GM12878 (cell line): ENCODE measurements around the gene TRANK1. TPM values are rescaled to one million over a fixed set of nuclear protein-coding genes. Genes with fewer than 3 reads are reported as not detected.

Experiments
- ATAC-seq: fragments of 200-7000 bp; cut with Tn5 transposase; 3 replicates; pipeline ENCODE4 v1.9.1; 2020; ENCODE audit warnings: mild to moderate bottlenecking, moderate library complexity
- BruUV-seq: library from RNA; stranded (reverse); fragments of 400-500 nt; replicated peaks from 2 replicates; lab custom pipeline; 2021; lab: Mats Ljungman, UMichigan
- CTCF ChIA-PET: fragments of 300-600 bp; sonication (Branson Sonifier 250); formaldehyde crosslinking; extraction: SDS; loops from one replicate; lab custom pipeline; 2021; ENCODE audit warnings: inconsistent platforms; lab: Yijun Ruan, JAX
- POLR2A ChIA-PET: fragments of 350-600 bp; formaldehyde crosslinking; extraction: SDS; loops from one replicate; lab custom pipeline; 2021; ENCODE audit warnings: inconsistent platforms; lab: Charles Lee
- RAD21 ChIA-PET: fragments of 300-600 bp; sonication (Branson Sonifier 250); formaldehyde crosslinking; loops from one replicate; lab custom pipeline; 2023; ENCODE audit warnings: antibody characterized with exemption; ENCODE audit not compliant: unreplicated experiment; lab: Charles Lee
- SMC1A ChIA-PET: fragments of 300-600 bp; sonication (Branson Sonifier 250); formaldehyde crosslinking; loops from one replicate; lab custom pipeline; 2023; ENCODE audit not compliant: unreplicated experiment, uncharacterized antibody; lab: Charles Lee
- DNase-seq: peaks from one replicate; pipeline ENCODE4 v3.0.0-alpha.2; 2011; ENCODE audit warnings: low read depth, low spot score
- FAIRE-seq: peaks from 3 replicates; lab custom pipeline; 2011; peaks lifted over from hg19 to GRCh38; lab: Jason Lieb, UNC
- H2AFZ ChIP-seq: 2 replicates; pipeline ENCODE4 v1.6.0; 2011; ENCODE audit warnings: low read depth, low read length, control low read depth; ENCODE audit not compliant: control insufficient read depth
- H3K27ac ChIP-seq: 2 replicates; pipeline ENCODE4 v1.5.1; 2011; ENCODE audit warnings: control low read depth; ENCODE audit not compliant: control insufficient read depth, insufficient read depth
- H3K27me3 ChIP-seq, 2 experiments: replicated peaks in 1 of 2; 2 replicates each; pipeline versions ENCODE4 v1.6.0 to v1.6.1; 2011; ENCODE audit warnings: low read length in 1 of 2; ENCODE audit not compliant: control insufficient read depth in 2 of 2, insufficient read depth in 2 of 2
- H3K36me3 ChIP-seq, 2 experiments: 2 replicates each; pipeline ENCODE4 v1.5.1; 2011; ENCODE audit warnings: low read length in 1 of 2; ENCODE audit not compliant: control insufficient read depth in 2 of 2, insufficient read depth in 2 of 2
- H3K4me1 ChIP-seq: 2 replicates; pipeline ENCODE4 v1.6.1; 2011; ENCODE audit warnings: mild to moderate bottlenecking, low read length, moderate library complexity, mixed read lengths; ENCODE audit not compliant: control insufficient read depth, insufficient read depth
- H3K4me2 ChIP-seq: 2 replicates; pipeline ENCODE4 v1.6.0; 2011; ENCODE audit warnings: control low read depth; ENCODE audit not compliant: control insufficient read depth, insufficient read depth
- H3K4me3 ChIP-seq: fragments of 200-600 bp; sonication (generic); 2 replicates; pipeline ENCODE4 v1.5.1; 2016
- H3K79me2 ChIP-seq: 2 replicates; pipeline ENCODE4 v1.6.0; 2011; ENCODE audit warnings: low read length; ENCODE audit not compliant: control insufficient read depth, insufficient read depth
- H3K9ac ChIP-seq: 2 replicates; pipeline ENCODE4 v1.8.0; 2011; ENCODE audit warnings: low read length, control low read depth, mixed read lengths; ENCODE audit not compliant: control insufficient read depth, insufficient read depth
- H3K9me3 ChIP-seq: replicated peaks from 3 replicates; pipeline ENCODE4 v1.5.1; 2011; ENCODE audit warnings: mild to moderate bottlenecking, low read length; ENCODE audit not compliant: control insufficient read depth, insufficient read depth
- H4K20me1 ChIP-seq: 2 replicates; pipeline ENCODE4 v1.6.0; 2011; ENCODE audit not compliant: control insufficient read depth, insufficient read depth
- BCL3 ChIP-seq: IDR thresholded peaks from 2 replicates; pipeline ENCODE4 v1.6.1; 2011; ENCODE audit warnings: borderline replicate concordance, low read depth, mild to moderate bottlenecking, moderate library complexity, low read length; ENCODE audit not compliant: insufficient read depth, poor library complexity, severe bottlenecking
- BMI1 ChIP-seq: fragments of 450-650 bp; IDR thresholded peaks from 2 replicates; pipeline ENCODE4 v1.6.1; 2016; ENCODE audit warnings: mild to moderate bottlenecking, moderate library complexity, borderline replicate concordance
- BRCA1 ChIP-seq: IDR thresholded peaks from 2 replicates; pipeline ENCODE4 v1.6.1; 2011; ENCODE audit warnings: low read depth, low read length, improper control_type of control experiment
- CREB1 ChIP-seq: IDR thresholded peaks from 2 replicates; pipeline ENCODE4 v1.6.1; 2012; ENCODE audit warnings: low read depth, mild to moderate bottlenecking, inconsistent platforms
- E2F4 ChIP-seq: IDR thresholded peaks from 2 replicates; pipeline ENCODE4 v1.6.1; 2012; ENCODE audit warnings: low read depth, low read length, improper control_type of control experiment
- FOXK2 ChIP-seq: fragments of 450-650 bp; IDR thresholded peaks from 2 replicates; pipeline ENCODE4 v1.6.1; 2017; ENCODE audit warnings: mild to moderate bottlenecking, moderate library complexity
- PKNOX1 ChIP-seq: fragments of 450-650 bp; IDR thresholded peaks from 2 replicates; pipeline ENCODE4 v1.6.1; 2016; ENCODE audit warnings: mild to moderate bottlenecking
- POLR2AphosphoS5 ChIP-seq: IDR thresholded peaks from 2 replicates; pipeline ENCODE4 v1.6.1; 2011; ENCODE audit warnings: mild to moderate bottlenecking, low read length, inconsistent platforms
- SMAD5 ChIP-seq: IDR thresholded peaks from 2 replicates; pipeline ENCODE4 v1.6.1; 2016; ENCODE audit warnings: antibody characterized with exemption, low read depth
- TARDBP ChIP-seq: IDR thresholded peaks from 2 replicates; pipeline ENCODE4 v1.6.1; 2016; ENCODE audit warnings: borderline replicate concordance
- TBL1XR1 ChIP-seq: IDR thresholded peaks from 2 replicates; pipeline ENCODE4 v1.6.1; 2012; ENCODE audit warnings: low read depth, low read length, improper control_type of control experiment
- TCF12 ChIP-seq: IDR thresholded peaks from 2 replicates; pipeline ENCODE4 v1.6.1; 2011; ENCODE audit warnings: low read depth, mild to moderate bottlenecking, low read length
- USF2 ChIP-seq: IDR thresholded peaks from 2 replicates; pipeline ENCODE4 v1.6.1; 2011; ENCODE audit warnings: low read depth, low read length, improper control_type of control experiment, borderline replicate concordance
- WRNIP1 ChIP-seq: IDR thresholded peaks from 2 replicates; pipeline ENCODE4 v1.6.1; 2011; ENCODE audit warnings: low read depth, low read length, improper control_type of control experiment, borderline replicate concordance
- ZNF687 ChIP-seq: fragments of 450-650 bp; IDR thresholded peaks from 2 replicates; pipeline ENCODE4 v1.6.1; 2017; ENCODE audit warnings: mild to moderate bottlenecking, moderate library complexity
- WGBS: methylation state at CpG from one replicate; pipeline ENCODE4 v1.1.6; 2016; ENCODE audit warnings: low lambda C conversion rate; ENCODE audit not compliant: insufficient replicate concordance, insufficient coverage; ENCODE audit errors: missing lambda C conversion rate; 5-methylcytosine and 5-hydroxymethylcytosine counted together
- in situ Hi-C: fragments of 300-500 bp; cut with MboI; formaldehyde crosslinking; loops from 9 replicates; pipeline ENCODE4 v1.14.3; 2018; ENCODE audit warnings: mixed read lengths
- intact Hi-C: fragments of 100-400 bp; cut with micrococcal nuclease; formaldehyde crosslinking; loops from one replicate; pipeline ENCODE4 v1.14.2; 2022; ENCODE audit not compliant: unreplicated experiment
- polyA plus RNA-seq, 11 experiments: library from polyadenylated mRNA; depleted of rRNA in 4 of 11; unstranded in 6 of 11; stranded (reverse) in 5 of 11; fragments of >200 nt; fragmentation: Nextera tagmentation in 4 of 11; fragmentation: Illumina TruSeq in 1 of 11; extraction: Ambion mirVana in 4 of 11; extraction: Trizol in 1 of 11; gene quantifications; 1 replicate in 1 of 11; 2 replicates in 10 of 11; pipeline versions ENCODE4 v1.2.1 to v1.2.3, GENCODE V29; 2011 to 2016; ENCODE audit warnings: inconsistent platforms in 2 of 11, missing spikeins in 2 of 11, low read depth in 1 of 11
- total RNA-seq, 4 experiments: library from RNA; depleted of rRNA in 3 of 4; stranded (reverse); fragments of >200 nt in 3 of 4; fragmentation: Illumina TruSeq in 1 of 4; extraction: Trizol in 1 of 4; gene quantifications; 2 replicates each; pipeline versions ENCODE4 v1.2.1 to v1.2.3, GENCODE V29; 2013 to 2021

TRANK1 gene
- total and polyA plus RNA-seq, 10 of the 15 experiments (the other 5 are each of a cell fraction or from before 2014, with no cell fraction given), result 0.46 to 8.8 (median 1.1) TPM

- TF ChIP-seq TARDBP (no peak), PKNOX1 (no peak), WRNIP1 (no peak), BCL3 (no peak), TBL1XR1 (no peak)
These were observed 2.1 kb downstream of the TRANK1 start (continued) for GRCh38 chr3:36942638-36943248.

GRCh38 chr3:36941658-36942057 is 3.2 kb downstream of the TRANK1 start:
- POLR2A ChIA-PET, result no interaction called here
- in situ Hi-C loops, result no loop called here
- Histone ChIP-seq H3K9me3 (peaks cover 5% of the 10 kb centered on the region; the same call in 2 of the 3 replicates), H3K9ac (no peak overlapping the region), H3K4me2 (no peak overlapping the region), H3K27ac (no peak overlapping the region), H2AFZ (no peak overlapping the region), H3K27me3 (peaks cover 7 to 12% of the 10 kb centered on the region in 2 experiments; a peak in 3 of 4 replicates), H3K4me3 (no peak overlapping the region), H4K20me1 (no peaks in the 10 kb centered on the region), H3K36me3 (no peaks in the 10 kb centered on the region), H3K4me1 (peaks cover 6% of the 10 kb centered on the region; the same call in 1 of the 2 replicates), H3K79me2 (no peaks in the 10 kb centered on the region)
- ATAC-seq (no peak), DNase-seq (no peak), FAIRE-seq (no peak)
- 65% methylated on average over 3 of the region's 3 CpGs for WGBS
- BruUV-seq, result no TSS peak
- CTCF ChIA-PET, result no interaction called here
- RAD21 ChIA-PET, result interaction anchor here (0.7 kb wide), 1 partner anchor 13 kb away, joined by 3 read pairs; no protein-coding TSS in a partner anchor
- intact Hi-C loops, result no loop called here
- SMC1A ChIA-PET, result no interaction called here
- TF ChIP-seq TCF12 (no peak), BRCA1 (no peak), ZNF687 (no peak), POLR2AphosphoS5 (no peak), CREB1 (no peak), E2F4 (no peak), USF2 (no peak), FOXK2 (no peak), BMI1 (no peak), SMAD5 (no peak)
